Measurements from ENCODE around the gene SCFD2. TPM values are rescaled to one million over a fixed set of nuclear protein-coding genes. Genes with fewer than 3 reads are reported as not detected.

The SCFD2 gene
- total and polyA plus RNA-seq, 10 of the 15 experiments (the other 5 are each of a cell fraction or from before 2014, with no cell fraction given), result 4.8 to 37.6 (median 24.9) TPM

DNA sequence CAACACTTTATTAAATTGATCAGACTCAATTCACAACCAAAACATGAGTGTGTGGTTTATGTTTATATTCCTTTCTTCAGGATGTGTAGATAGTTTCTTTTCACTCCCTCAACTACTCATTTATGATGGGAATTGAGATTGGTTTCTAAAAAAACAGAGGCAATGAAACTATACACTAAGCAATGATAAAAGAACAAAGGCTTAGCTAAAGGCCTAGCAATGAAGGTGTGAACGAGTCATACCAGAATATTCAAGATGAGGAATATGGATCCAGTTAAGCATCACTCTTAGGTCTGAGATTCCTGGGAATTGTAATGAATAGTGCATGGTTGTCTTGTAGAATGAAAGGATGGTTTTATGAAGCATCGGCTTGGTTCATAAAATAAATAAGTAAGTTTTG, 521.3 kb downstream of the SCFD2 start:
- Histone ChIP-seq H3K27me3 (replicated peaks in 1 of 2; ENCODE audit: control insufficient read depth in 2 of 2, insufficient read depth in 2 of 2, low read length in 1 of 2) (no peaks in the 10 kb centered on the region), H3K36me3 (ENCODE audit: control insufficient read depth in 2 of 2, insufficient read depth in 2 of 2, low read length in 1 of 2) (no peaks in the 10 kb centered on the region), H3K4me3 (no peak overlapping the region), H3K9ac (ENCODE audit: control insufficient read depth, insufficient read depth, low read length) (no peak overlapping the region), H2AFZ (ENCODE audit: control insufficient read depth, low read depth, low read length) (no peak overlapping the region), H3K4me1 (ENCODE audit: control insufficient read depth, insufficient read depth, low read length) (no peaks in the 10 kb centered on the region), H3K79me2 (ENCODE audit: control insufficient read depth, insufficient read depth, low read length) (no peaks in the 10 kb centered on the region), H4K20me1 (ENCODE audit: control insufficient read depth, insufficient read depth) (no peaks in the 10 kb centered on the region), H3K27ac (ENCODE audit: control insufficient read depth, insufficient read depth) (no peak overlapping the region), H3K4me2 (ENCODE audit: control insufficient read depth, insufficient read depth) (no peak overlapping the region), H3K9me3 (replicated peaks; ENCODE audit: control insufficient read depth, insufficient read depth, low read length) (no peaks in the 10 kb centered on the region)
- in situ Hi-C loops (cut with MboI), result no loop called here
- ChIA-PET RAD21 (ENCODE audit: unreplicated experiment) (no interaction called here), CTCF (no interaction called here), POLR2A (no interaction called here), SMC1A (ENCODE audit: uncharacterized antibody, unreplicated experiment) (no interaction called here)
- no peak for TF ChIP-seq JUNB (IDR thresholded peaks at IDR 0.05)
- no TSS peak for BruUV-seq (replicated peaks)
- DNase-seq (ENCODE audit: low read depth, low spot score) (no peak), FAIRE-seq (no peak), ATAC-seq (no peak)
- intact Hi-C loops (cut with micrococcal nuclease; ENCODE audit: unreplicated experiment), result no loop called here
- WGBS (ENCODE audit: insufficient coverage, insufficient replicate concordance, low lambda C conversion rate, missing lambda C conversion rate), result 53% methylated on average over 2 of the region's 2 CpGs

GRCh38 chr4:52843958-52844357, 521.9 kb downstream of the SCFD2 start:
- ChIA-PET POLR2A (no interaction called here), CTCF (interaction anchor here (0.5 kb wide), 1 partner anchor 1031 kb away, joined by 3 read pairs; no protein-coding TSS in a partner anchor), RAD21 (ENCODE audit: unreplicated experiment) (no interaction called here), SMC1A (ENCODE audit: uncharacterized antibody, unreplicated experiment) (no interaction called here)
- no peak overlapping the region for H3K4me2 ChIP-seq (ENCODE audit: control insufficient read depth, insufficient read depth)
- no peaks in the 10 kb centered on the region for H4K20me1 ChIP-seq (ENCODE audit: control insufficient read depth, insufficient read depth)
- no peak overlapping the region for H3K9ac ChIP-seq (ENCODE audit: control insufficient read depth, insufficient read depth, low read length)
- H3K4me1 ChIP-seq (ENCODE audit: control insufficient read depth, insufficient read depth, low read length), result no peaks in the 10 kb centered on the region
- 58% methylated on average over 3 of the region's 3 CpGs for WGBS (ENCODE audit: insufficient coverage, insufficient replicate concordance, low lambda C conversion rate, missing lambda C conversion rate)
- H3K27ac ChIP-seq (ENCODE audit: control insufficient read depth, insufficient read depth), result no peak overlapping the region
- no peaks in the 10 kb centered on the region for H3K27me3 ChIP-seq (replicated peaks in 1 of 2; ENCODE audit: control insufficient read depth in 2 of 2, insufficient read depth in 2 of 2, low read length in 1 of 2)
- intact Hi-C loops (cut with micrococcal nuclease; ENCODE audit: unreplicated experiment) (no loop called here), in situ Hi-C loops (cut with MboI) (no loop called here)
- no peaks in the 10 kb centered on the region for H3K36me3 ChIP-seq (ENCODE audit: control insufficient read depth in 2 of 2, insufficient read depth in 2 of 2, low read length in 1 of 2)
- DNase-seq (ENCODE audit: low read depth, low spot score) (no peak), FAIRE-seq (no peak), ATAC-seq (peak; percentile 49)
- H3K4me3 ChIP-seq, result no peak overlapping the region
- BruUV-seq (replicated peaks), result no TSS peak
- no peak overlapping the region for H2AFZ ChIP-seq (ENCODE audit: control insufficient read depth, low read depth, low read length)
- H3K79me2 ChIP-seq (ENCODE audit: control insufficient read depth, insufficient read depth, low read length), result no peaks in the 10 kb centered on the region
- TF ChIP-seq ESRRA (IDR thresholded peaks at IDR 0.05; ENCODE audit: low read length), result no peak
- TF ChIP-seq SPI1 (IDR thresholded peaks at IDR 0.05; ENCODE audit: borderline replicate concordance, insufficient read depth, low read depth, low read length), result peak; percentile 77; the same call in 1 of the 2 replicates
- 0 out of 4 replicates have a peak, but pooled peaks of 1 of the 2 experiments have one; percentile 11 for TF ChIP-seq IKZF2 (IDR thresholded peaks at IDR 0.05)
- H3K9me3 ChIP-seq (replicated peaks; ENCODE audit: control insufficient read depth, insufficient read depth, low read length), result no peaks in the 10 kb centered on the region
